ENCODE data around the gene ANXA8.

DNA sequence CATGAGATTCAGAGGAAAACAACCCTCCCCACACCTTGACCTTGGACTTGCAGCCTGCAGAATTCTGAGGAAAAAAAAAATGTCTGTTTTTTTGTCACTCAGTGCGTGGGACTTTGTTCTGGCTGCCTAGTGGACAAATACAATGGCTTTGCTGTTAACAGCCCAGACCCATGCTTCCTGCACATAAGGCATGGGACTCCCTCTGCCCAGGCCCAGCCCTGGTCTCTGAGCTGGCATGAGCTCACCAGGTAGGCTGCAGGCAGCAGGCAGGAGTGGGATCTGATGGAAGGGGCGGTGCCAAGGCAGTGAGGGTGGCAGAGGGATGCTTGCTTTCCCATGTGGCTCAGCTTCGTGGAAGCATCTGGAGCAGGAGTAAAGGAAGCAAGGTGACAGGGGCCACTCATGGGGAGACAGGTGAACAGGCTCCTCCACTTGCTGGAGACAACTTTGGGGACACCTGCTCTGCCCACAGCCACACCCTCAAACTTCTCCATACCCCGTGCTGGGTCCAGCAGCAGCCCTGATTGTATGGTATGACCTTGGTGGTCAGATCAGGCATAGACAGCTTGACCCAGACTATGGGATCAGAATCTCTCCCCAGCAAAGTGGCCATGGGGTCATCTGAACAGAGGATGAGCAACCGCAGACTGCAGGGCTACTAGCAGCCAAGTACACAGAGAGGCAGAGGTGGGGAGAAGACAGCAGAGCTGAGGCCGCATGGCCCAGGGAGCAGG lies 27.0 kb downstream of the ANXA8 start:
- no peak for TF ChIP-seq EZH2 (IDR thresholded peaks at IDR 0.05; ENCODE audit: low read length, missing control alignments)
- TF ChIP-seq, protein P1, sequence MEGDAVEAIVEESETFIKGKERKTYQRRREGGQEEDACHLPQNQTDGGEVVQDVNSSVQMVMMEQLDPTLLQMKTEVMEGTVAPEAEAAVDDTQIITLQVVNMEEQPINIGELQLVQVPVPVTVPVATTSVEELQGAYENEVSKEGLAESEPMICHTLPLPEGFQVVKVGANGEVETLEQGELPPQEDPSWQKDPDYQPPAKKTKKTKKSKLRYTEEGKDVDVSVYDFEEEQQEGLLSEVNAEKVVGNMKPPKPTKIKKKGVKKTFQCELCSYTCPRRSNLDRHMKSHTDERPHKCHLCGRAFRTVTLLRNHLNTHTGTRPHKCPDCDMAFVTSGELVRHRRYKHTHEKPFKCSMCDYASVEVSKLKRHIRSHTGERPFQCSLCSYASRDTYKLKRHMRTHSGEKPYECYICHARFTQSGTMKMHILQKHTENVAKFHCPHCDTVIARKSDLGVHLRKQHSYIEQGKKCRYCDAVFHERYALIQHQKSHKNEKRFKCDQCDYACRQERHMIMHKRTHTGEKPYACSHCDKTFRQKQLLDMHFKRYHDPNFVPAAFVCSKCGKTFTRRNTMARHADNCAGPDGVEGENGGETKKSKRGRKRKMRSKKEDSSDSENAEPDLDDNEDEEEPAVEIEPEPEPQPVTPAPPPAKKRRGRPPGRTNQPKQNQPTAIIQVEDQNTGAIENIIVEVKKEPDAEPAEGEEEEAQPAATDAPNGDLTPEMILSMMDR (conservative IDR thresholded peaks at IDR 0.05 in 1 of 2, IDR thresholded peaks at IDR 0.05 in 1 of 2; ENCODE audit: low read depth in 1 of 2, low read length in 2 of 2) = no peak
